Prostate gland (tissue), 2 donors: ENCODE data around the gene EVX1. TPM values are rescaled to one million over a fixed set of nuclear protein-coding genes. Genes with fewer than 3 reads are reported as not detected.

Experiments used
- DNase-seq: peaks from one replicate; pipeline ENCODE4 v3.0.0-alpha.2; 2019; ENCODE audit warnings: low spot score
- H3K27ac ChIP-seq, 2 donors: fragments of 200-600 bp; sonication (generic); 2 replicates each; pipeline ENCODE4 v1.5.1; 2017 to 2019
- H3K27me3 ChIP-seq: fragments of 200-600 bp; sonication (generic); replicated peaks from 2 replicates; pipeline ENCODE4 v1.5.1; 2019; ENCODE audit not compliant: insufficient read depth
- H3K36me3 ChIP-seq, 2 donors: fragments of 200-600 bp; sonication (generic); 1 replicate in 1 of 2; 2 replicates in 1 of 2; pipeline versions ENCODE4 v1.5.1 to v1.8.1; 2017 to 2019
- H3K4me1 ChIP-seq: fragments of 200-600 bp; sonication (generic); replicated peaks from 2 replicates; pipeline ENCODE4 v1.5.1; 2019
- H3K4me3 ChIP-seq, 2 donors: fragments of 200-600 bp; sonication (generic); 2 replicates each; pipeline ENCODE4 v1.5.1; 2017 to 2019
- H3K9me3 ChIP-seq: fragments of 200-600 bp; sonication (generic); 2 replicates; pipeline ENCODE4 v1.5.1; 2017
- POLR2A ChIP-seq: fragments of 450-650 bp; IDR thresholded peaks from one replicate; pipeline ENCODE4 v1.6.1; 2016; ENCODE audit warnings: antibody characterized with exemption, mild to moderate bottlenecking
- POLR2AphosphoS5 ChIP-seq: sonication (generic); formaldehyde crosslinking; IDR thresholded peaks from one replicate; pipeline ENCODE4 v1.6.1; 2017; ENCODE audit warnings: antibody characterized with exemption
- WGBS: methylation state at CpG from one replicate; pipeline ENCODE4 v1.1.5; 2018; 5-methylcytosine and 5-hydroxymethylcytosine counted together
- intact Hi-C: fragments of 100-400 bp; cut with DNase I; formaldehyde crosslinking; loops from one replicate; pipeline ENCODE4 v1.14.2; 2022
- total RNA-seq, 2 donors: library from RNA; depleted of rRNA; stranded (reverse); fragments of >200 nt; gene quantifications; one replicate each; pipeline ENCODE4 v1.1.0, GENCODE V29; 2016
- TF ChIP-seq, protein P1 (sequence below), 4 experiments: fragments of 200-600 bp in 2 of 4; fragments of 450-650 bp in 2 of 4; sonication (generic) in 2 of 4; IDR thresholded peaks; 1 replicate in 3 of 4; 2 replicates in 1 of 4; pipeline ENCODE4 v1.5.1; 2016 to 2019; ENCODE audit warnings: antibody characterized with exemption in 4 of 4, mild to moderate bottlenecking in 2 of 4, moderate library complexity in 2 of 4

EVX1 gene
- total RNA-seq, 2 donors from 2014 or later, result 5.1 to 5.9 TPM

DNA sequence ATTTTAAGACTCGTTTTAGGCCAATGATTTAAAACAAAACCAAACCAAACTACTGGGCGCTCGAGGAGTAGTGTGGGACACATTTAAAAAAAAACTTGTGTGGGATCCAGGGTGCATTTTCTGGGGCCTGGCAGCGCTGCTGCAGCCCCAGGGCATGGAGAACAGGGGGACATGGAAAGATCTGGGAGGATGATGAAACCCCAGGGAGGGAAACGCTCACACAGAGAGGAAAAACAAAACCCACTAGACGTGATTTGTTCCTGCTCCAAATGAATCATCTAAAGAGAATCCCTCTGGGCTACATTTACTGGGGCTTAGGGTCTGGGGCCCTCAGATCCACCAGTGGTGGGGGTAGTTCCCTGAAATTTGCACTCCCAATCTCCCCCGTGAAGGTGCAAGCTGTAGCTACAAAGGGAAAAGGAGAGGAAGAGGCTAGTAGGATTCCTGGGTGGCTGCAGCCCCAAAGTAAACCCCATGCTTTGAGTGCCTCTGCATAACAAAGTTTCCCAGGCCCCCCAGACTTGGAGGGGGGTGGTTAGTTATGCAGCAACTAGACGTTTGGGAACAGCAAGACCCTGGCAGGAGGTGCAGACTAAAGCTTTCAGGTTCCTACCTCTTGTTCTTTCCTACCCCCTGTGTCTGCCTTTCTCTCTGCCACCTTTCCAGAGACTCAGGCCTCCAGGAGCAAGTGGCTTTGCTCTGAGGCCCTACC lies 28.2 kb upstream of the EVX1 start:
- Histone ChIP-seq H3K27me3 (no peaks in the 10 kb centered on the region), H3K9me3 (no peaks in the 10 kb centered on the region), H3K4me1 (peaks cover 4% of the 10 kb centered on the region), H3K27ac (peak overlapping the region in 1 of 2 donors; percentile 36), H3K4me3 (no peak overlapping the region), H3K36me3 (no peaks in the 10 kb centered on the region)
- no peak for DNase-seq
- intact Hi-C loops, result loop anchor here (5.0 kb wide), 2 partner anchors 363 to 448 kb away; partner anchors contain the start of gene HIBADH
- TF ChIP-seq, protein P1, sequence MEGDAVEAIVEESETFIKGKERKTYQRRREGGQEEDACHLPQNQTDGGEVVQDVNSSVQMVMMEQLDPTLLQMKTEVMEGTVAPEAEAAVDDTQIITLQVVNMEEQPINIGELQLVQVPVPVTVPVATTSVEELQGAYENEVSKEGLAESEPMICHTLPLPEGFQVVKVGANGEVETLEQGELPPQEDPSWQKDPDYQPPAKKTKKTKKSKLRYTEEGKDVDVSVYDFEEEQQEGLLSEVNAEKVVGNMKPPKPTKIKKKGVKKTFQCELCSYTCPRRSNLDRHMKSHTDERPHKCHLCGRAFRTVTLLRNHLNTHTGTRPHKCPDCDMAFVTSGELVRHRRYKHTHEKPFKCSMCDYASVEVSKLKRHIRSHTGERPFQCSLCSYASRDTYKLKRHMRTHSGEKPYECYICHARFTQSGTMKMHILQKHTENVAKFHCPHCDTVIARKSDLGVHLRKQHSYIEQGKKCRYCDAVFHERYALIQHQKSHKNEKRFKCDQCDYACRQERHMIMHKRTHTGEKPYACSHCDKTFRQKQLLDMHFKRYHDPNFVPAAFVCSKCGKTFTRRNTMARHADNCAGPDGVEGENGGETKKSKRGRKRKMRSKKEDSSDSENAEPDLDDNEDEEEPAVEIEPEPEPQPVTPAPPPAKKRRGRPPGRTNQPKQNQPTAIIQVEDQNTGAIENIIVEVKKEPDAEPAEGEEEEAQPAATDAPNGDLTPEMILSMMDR (IDR thresholded peaks at IDR 0.05), result no peak
- TF ChIP-seq POLR2A (no peak), POLR2AphosphoS5 (no peak)
- WGBS, result 72% methylated on average over 8 of the region's 8 CpGs

DNA sequence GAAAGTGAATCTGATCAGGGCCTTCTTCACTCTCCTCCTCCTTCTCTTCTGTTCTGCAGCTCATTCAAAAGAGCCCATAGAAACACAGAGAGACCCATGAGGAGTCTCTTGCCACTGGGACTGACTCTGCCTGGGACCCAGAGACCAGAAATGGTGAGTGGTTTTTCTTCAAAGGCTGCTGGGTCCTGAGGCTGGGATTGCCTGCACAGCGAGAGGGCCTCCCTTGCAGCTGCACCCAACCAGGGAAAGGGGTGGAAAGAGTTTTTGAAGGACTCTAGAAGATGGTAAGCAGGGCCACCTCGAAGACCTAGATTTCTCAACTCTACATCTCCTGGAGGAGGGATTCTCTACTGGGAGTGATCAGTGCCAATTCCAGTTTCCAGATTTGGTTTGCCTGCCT lies 27.2 kb upstream of the EVX1 start:
- TF ChIP-seq, protein P1 (IDR thresholded peaks at IDR 0.05), result no peak
- Histone ChIP-seq H3K4me3 (no peak overlapping the region), H3K27ac (no peak overlapping the region), H3K27me3 (no peaks in the 10 kb centered on the region), H3K9me3 (no peaks in the 10 kb centered on the region), H3K4me1 (peaks cover 4% of the 10 kb centered on the region), H3K36me3 (no peaks in the 10 kb centered on the region)
- DNase-seq, result no peak
- 90% methylated on average over 2 of the region's 2 CpGs for WGBS
- intact Hi-C loops, result no loop called here

- TF ChIP-seq POLR2AphosphoS5, result no peak
- TF ChIP-seq POLR2A, result no peak
- TF ChIP-seq, protein P1 (IDR thresholded peaks at IDR 0.05), result no peak
- Histone ChIP-seq H3K27ac (no peak overlapping the region), H3K36me3 (no peaks in the 10 kb centered on the region), H3K27me3 (no peaks in the 10 kb centered on the region), H3K9me3 (no peaks in the 10 kb centered on the region), H3K4me3 (no peak overlapping the region), H3K4me1 (no peaks in the 10 kb centered on the region)
- intact Hi-C loops, result no loop called here
- no peak for DNase-seq
Measured at GRCh38 chr7:27217951-27218350, 24.7 kb upstream of the EVX1 start.

GRCh38 chr7:27219821-27220220 lies 22.8 kb upstream of the EVX1 start:
- no peaks in the 10 kb centered on the region for H3K4me1 ChIP-seq
- no peak overlapping the region for H3K27ac ChIP-seq
- H3K4me3 ChIP-seq, result no peak overlapping the region
- H3K36me3 ChIP-seq, result no peaks in the 10 kb centered on the region
- no peak for TF ChIP-seq POLR2A
- TF ChIP-seq, protein P1 (IDR thresholded peaks at IDR 0.05), result no peak
- TF ChIP-seq POLR2AphosphoS5, result no peak
- DNase-seq, result no peak
- no peaks in the 10 kb centered on the region for H3K9me3 ChIP-seq
- H3K27me3 ChIP-seq, result no peaks in the 10 kb centered on the region
- 94% methylated on average over 4 of the region's 4 CpGs for WGBS
- intact Hi-C loops, result no loop called here

DNA sequence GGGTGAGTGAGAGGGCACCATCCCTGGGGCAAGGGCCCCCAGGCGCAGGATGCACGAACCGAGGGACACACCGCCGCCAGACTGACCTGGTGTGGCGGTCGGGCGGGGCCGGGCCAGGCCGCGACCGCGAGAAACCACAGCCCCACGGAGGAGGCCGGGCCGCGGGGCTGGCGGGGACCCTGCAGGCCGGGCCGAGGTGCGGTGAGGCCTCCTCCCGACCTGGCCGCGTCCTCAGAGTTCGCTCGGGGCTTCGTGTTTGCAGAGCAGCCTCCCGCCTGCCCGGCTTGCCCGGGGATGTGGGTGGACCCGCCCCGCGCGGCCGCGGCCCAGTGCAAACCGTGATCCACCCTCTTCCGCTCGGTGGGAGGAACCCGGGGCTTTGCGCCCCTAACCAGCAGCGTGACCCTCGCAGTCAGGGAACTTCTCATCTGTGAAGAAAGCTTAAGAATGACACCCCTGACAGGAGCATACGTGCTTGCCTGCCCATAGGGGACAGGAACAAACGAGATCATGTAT lies 22.1 kb upstream of the EVX1 start:
- 49% methylated on average over 31 of the region's 45 CpGs for WGBS
- no peak overlapping the region for H3K27ac ChIP-seq
- no peak for DNase-seq
- H3K9me3 ChIP-seq, result no peaks in the 10 kb centered on the region
- no peaks in the 10 kb centered on the region for H3K36me3 ChIP-seq
- H3K4me3 ChIP-seq, result no peak overlapping the region
- intact Hi-C loops, result no loop called here
- TF ChIP-seq POLR2AphosphoS5, result no peak
- no peak for TF ChIP-seq POLR2A
- TF ChIP-seq, protein P1 (IDR thresholded peaks at IDR 0.05), result no peak
- H3K4me1 ChIP-seq, result no peaks in the 10 kb centered on the region
- no peaks in the 10 kb centered on the region for H3K27me3 ChIP-seq
